Uterus (tissue), 2 donors: ENCODE data around the gene RNF186.

Experiments used
- CTCF ChIP-seq, 4 experiments: fragments of 200-600 bp in 2 of 4; fragments of 450-650 bp in 2 of 4; sonication (generic) in 2 of 4; IDR thresholded peaks; one replicate each; pipeline ENCODE4 v1.5.1; 2016 to 2019; ENCODE audit warnings: antibody characterized with exemption in 4 of 4, mild to moderate bottlenecking in 2 of 4, moderate library complexity in 1 of 4
- POLR2A ChIP-seq, 2 donors: fragments of 450-650 bp; IDR thresholded peaks; one replicate each; pipeline ENCODE4 v1.6.1; 2016; ENCODE audit warnings: antibody characterized with exemption in 2 of 2, mild to moderate bottlenecking in 1 of 2, moderate library complexity in 1 of 2

DNA sequence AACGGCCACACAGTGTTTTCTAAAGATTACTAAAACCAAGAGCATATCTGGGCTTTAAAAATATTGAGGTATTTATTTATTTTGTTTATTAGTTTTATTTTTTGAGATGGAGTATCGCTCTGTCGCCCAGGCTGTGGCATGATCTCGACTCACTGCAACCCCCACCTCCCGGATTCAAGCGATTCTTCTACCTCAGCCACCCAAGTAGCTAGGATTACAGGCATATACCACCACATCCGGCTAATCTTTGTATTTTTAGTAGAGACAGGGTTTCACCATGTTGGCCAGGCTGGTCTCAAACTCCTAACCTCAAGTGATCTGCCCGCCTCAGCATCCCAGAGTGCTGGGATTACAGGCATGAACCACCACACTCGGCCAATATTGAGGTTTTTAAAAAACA is 39.3 kb downstream of the RNF186 start:
- TF ChIP-seq CTCF (IDR thresholded peaks at IDR 0.05) (no peak), POLR2A (IDR thresholded peaks at IDR 0.05) (no peak)
